Fibroblast of skin of back (primary cell): ENCODE measurements around the gene AUTS2.
A peak's percentile ranks its signal among the peaks of the same experiment; 100 is the strongest.

Experiments used
- DNase-seq: peaks from one replicate; pipeline ENCODE4 v3.0.0-alpha.2; 2013

Gene AUTS2

GRCh38 chr7:69996121-69996520, 397.8 kb downstream of the AUTS2 start:
- DNase-seq: no peak

DNA sequence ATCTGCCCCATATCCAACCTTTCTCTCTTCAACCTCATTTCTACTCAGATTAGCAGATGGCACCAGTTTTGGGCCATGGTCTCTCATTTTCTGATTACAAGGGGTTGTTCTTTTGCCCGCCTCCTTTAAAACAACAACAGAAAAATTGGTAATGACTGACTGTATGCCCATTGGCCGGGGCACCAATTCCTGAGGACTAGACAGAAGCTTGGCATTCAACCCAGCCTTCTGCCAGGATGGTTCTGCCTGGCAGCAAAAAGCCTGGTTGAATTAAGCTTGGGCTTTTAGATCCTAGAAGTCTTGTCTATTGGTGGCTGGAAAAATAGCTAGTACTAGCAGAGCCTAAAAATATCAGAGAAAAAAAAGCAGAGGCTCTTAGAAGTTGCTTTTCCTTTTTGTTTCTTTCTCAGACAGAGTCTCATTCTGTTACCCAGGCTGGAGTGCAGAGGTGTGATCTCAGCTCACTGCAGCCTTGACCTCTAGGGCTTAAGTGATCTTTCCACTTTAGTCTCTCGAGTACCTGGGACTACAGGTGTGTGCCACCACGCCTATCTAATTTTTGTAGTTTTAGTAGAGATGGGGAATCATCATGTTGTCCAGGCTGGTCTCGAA, 402.6 kb downstream of the AUTS2 start:
- no peak for DNase-seq

DNA sequence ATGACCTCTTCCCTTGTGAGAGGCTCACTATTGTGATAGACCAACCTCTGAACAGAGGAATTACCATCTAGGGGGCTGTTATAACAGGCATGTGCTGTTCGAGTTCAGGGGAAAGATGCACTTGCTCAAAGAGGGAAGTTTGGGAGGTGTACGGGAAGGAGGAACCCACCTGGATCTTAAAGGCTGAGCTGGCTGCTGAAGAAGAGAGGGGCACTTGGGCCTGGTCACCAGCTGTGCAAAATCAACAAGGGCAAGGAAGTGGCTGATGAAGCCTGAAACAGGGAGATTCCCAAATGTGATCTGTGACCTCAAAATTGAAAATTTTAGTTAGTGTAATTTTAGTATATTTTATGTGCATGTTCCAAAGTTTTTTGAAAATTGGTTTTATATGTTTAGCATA, 407.2 kb downstream of the AUTS2 start:
- DNase-seq: no peak

GRCh38 chr7:70005891-70006260, 407.6 kb downstream of the AUTS2 start:
- DNase-seq: peak; percentile 3

DNA sequence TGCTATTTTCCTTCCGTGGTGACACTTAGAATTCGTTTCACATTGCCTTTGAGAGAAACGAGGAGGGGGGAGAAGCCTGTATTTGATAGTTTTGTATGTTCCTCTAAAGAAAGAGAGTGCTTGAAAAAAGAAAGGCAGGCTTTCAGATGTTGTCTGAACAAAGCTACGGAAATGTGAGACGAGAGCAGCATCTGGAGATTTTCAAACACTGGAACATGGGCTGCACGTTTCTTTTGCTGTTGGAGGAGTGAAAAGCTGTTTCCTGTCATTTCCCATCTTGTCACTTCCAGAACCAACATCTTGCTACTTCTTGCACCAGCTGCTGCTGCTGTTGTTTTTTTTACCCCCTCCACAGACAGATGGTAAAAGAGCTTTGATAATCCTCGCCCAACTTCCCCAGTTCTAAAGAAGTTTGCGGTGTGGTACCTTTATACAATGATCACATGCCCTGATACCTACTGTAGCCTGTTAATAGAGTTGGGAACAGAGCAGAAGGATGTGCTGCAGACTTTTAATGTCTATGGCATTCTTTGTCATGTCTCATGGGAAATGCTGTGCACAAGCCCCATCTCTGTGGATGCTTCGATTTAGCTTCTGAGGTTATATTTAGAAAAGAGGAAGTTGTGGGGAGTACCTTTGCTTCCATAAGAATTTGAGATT, 408.1 kb downstream of the AUTS2 start:
- peak; percentile 46 for DNase-seq

DNA sequence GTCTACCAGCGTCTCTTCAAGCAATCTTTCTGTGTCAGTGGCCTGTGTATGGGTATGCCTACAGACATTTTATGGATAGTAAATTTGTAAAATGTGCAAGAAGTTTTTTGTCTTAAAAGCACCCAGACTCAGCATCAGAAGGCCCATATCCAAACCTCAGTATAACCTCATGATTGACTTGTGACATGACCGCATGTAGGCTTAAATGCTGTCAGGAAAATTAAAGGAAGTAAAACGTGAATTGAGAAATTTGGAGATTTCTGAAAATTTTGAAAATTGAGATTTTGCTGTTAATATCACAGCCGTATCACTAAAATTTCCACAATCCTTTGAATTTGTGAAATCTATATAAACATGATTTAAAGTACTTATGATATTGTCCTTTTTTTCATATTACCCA, 410.2 kb downstream of the AUTS2 start:
- DNase-seq: no peak

DNA sequence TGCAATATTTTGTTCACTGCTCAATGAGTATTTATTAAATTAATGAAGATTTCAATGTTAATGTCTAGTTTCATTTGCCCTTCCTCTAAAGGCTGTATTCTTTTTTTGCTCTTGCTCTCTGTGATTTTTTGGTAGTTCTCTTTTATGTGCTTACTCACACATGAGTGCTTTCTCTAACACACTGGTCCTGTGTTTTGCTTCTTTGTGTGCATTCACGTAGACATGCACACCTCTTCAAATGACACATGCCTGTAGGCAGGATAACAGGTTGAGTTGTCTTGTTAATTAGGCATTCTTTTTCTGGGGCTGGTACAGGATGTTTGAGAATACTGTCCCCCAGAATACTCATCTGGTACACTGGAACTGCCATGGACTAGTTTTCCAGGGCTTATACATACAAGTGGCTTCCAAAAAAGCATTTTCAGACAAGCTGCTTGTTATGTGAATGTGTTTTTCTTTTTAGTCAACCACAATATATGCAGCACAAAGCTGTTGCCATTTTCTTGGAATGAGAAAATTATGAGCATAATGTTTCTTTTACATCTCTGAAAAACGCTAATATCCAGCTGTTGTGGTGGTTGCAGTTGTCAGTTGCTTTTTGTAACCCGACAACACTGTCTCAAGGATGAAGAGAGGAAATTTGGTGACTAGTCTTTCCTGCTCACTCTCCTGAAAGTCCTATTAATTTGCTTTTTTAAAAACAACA, 416.4 kb downstream of the AUTS2 start:
- peak; percentile 7 for DNase-seq

DNA sequence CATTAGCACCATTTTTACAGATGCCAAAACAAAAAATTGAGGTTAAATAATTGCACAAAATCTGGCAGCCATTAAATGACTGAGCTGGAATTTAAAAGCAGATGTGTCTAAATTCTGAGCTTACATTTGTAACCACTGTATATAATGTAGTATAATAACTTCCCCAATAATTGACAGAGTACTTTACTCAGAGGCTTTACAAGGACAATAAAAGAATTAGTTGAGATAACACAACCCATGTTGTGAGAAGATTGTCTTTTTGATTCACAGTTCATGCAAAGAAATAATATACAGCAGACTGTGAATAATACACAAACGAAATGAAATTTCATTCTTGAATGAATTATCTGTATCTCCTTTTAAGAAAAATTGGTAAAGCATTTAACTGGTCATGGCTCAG, 417.1 kb downstream of the AUTS2 start:
- DNase-seq: no peak

DNA sequence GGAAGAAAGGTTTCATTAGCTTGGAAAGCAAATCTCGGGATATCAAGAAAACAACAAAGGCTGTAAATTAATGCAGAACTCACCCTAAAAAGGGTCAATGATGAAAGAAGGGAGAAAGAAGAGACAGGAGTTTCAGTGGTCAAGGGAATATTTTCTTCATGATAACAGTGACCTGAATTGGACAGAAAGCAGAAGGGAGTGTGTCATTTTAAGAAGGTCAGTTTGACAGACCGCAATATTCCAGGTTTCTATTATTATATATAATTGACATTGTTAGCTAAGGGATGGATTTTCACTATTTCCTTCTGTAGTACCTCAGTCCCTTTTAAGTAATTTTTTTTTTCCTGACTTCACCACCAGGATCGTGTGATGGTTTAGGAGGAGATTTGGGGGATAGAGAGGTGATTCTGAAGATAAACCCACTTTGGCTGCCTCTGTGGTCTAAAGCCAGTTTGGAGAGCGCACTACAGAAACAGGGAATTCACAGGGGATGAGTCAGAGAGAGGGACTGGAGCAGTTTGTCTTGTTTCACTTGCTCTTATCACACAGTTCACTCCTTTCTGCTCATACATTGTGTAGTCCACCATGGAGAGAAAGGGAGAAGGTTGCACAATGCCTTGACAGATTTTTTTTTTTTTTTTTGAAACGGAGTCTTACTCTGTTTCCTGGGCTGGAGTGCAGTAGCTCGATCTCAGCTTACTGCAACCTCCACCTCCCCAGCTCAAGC, 417.9 kb downstream of the AUTS2 start:
- peak; percentile 84 for DNase-seq

DNA sequence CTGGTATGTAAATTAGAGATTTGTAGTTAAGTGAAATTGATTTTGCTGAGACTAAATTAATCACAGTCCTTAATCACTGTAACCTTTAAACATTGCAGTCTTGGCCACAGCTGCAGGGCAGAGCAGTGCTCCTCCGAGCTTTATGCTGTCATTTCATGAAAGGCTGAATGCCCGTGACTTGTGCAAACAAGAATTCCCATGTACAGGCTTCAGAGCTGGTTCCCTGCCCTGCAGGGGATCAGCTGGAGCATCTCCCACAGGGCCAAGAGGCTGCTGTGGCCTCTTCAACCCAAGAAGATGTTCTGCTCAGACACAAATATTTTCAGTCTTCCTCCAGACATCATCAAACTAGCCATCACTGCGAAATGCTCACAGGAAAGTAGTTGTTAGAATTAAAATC, 419.1 kb downstream of the AUTS2 start:
- peak; percentile 36 for DNase-seq

- DNase-seq: no peak
Observed at GRCh38 chr7:70018700-70019099, 420.4 kb downstream of the AUTS2 start.

- no peak for DNase-seq
Observed at GRCh38 chr7:70027867-70028266, 429.6 kb downstream of the AUTS2 start.

GRCh38 chr7:70028620-70029019, 430.3 kb downstream of the AUTS2 start:
- no peak for DNase-seq

DNA sequence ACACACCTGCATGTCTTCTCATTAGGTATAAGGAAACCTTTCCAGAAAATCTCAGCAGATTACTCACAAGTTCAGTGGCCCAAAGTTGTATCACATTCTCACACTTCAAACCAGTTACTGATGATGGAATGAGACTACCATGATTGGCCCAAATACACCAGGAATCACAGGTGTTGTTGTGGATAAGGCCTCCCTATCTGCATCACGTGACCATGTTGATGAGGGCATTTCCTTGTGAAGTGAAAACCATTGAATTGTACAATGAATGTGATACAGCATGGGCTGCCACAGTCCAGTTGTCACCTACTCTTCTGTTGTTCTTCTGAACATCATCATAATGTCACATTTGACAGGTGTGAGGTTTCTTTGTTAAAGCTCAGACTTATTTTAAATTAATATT, 431.7 kb downstream of the AUTS2 start:
- no peak for DNase-seq

DNA sequence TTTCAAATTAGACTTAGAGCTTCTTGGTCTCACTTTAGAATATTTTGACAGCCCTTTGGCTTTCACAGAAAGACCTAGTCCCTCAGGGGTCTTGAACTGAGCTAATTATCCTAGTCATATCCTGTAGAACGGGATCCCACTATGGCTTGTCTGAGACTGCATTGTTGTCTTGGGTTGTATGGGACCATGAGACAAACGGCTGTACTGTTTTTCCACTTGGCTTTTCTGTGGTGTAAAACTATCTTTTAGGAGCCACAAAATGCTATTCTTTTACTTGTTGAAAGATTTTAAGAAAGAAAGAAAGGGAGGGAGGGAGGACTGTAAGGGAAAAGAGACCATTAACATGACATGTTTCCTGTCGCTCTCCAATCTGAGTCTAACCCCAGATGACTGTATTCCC, 432.5 kb downstream of the AUTS2 start:
- DNase-seq: no peak

- no peak for DNase-seq
Observed at GRCh38 chr7:70031245-70031644, 433.0 kb downstream of the AUTS2 start.

- DNase-seq: no peak
Observed at GRCh38 chr7:70032649-70033048, 434.4 kb downstream of the AUTS2 start.

DNA sequence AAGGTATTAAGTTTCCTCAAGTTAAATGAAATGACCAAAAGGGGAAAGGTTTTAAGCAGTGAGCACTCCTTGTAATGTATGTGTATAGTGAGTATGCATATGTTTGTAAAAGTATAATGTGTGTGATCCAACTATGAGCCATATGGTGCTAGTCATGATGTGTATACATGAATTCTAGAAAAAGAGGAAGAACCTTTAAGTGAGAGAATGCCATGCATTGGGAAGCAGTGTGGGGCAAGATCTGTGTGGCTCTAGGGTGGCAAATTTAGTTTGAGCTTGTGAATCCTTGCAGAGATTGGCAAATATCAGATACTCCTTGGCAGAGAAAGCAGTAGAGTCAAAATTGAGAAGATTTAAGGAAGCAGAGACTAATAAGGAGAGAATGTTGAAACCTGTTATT, 435.0 kb downstream of the AUTS2 start:
- no peak for DNase-seq

- DNase-seq: no peak
Observed at GRCh38 chr7:70034999-70035398, 436.7 kb downstream of the AUTS2 start.

DNA sequence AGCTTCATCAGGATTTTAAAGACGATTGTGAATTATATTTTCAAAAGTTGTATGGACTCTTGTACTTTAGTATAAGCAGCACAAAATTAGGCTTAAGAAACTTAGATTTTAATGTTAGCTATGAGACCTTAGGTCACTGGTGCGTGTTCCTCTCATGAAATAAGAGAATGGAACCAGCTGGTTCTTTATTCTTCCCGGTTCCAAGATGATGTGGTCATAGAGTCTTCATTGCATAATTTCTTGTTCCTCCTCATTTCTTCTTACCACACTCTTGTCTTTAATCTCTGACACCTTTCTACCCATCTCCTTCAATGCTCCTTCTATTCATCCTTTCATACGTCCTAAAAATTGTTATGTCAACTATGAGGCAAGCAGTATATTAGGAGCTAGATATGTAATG, 437.2 kb downstream of the AUTS2 start:
- no peak for DNase-seq

- no peak for DNase-seq
Observed at GRCh38 chr7:70035955-70036354, 437.7 kb downstream of the AUTS2 start.

GRCh38 chr7:70036695-70037094, 438.4 kb downstream of the AUTS2 start:
- DNase-seq: no peak

DNA sequence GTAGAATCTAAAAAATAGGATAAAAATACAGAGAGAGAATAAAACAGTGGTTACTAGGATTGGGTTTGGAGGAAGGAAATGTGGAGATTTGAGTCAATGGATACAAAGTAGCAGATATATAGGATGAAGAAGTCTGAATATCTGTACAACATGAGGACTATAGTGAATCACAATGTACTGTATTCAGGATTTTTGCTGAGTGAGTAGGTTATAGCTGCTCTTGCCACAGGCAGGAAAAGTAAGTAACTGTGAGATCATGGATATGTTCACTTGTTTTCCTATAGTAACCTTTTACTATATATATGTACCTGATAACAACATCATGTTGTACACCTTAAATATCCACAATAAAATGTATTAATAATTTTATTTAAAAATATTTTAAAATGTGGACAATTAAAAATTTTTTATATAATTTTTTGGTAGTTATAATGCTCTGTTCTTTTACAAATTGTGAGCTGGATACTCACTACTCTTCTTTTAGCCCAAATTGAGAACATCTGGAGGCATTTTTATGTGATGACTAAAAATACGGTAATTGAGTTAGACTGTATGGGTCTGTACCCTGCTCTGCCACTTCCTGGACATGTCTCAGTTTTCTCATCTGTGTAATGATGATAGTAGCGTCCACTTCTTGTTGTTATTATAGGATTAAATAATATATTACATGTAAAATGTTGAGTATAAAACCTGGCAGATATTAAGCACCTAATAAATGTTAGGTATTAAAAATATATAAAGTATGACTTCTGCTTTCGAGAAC, 439.1 kb downstream of the AUTS2 start:
- DNase-seq: peak; percentile 79
